Pancreas (tissue), 10 donors: Measurements from ENCODE around the gene MATK. TPM values are rescaled to one million over a fixed set of nuclear protein-coding genes. Genes with fewer than 3 reads are reported as not detected.

Source experiments
- ATAC-seq, 4 donors: fragments of 200-7000 bp; cut with Tn5 transposase; one replicate each; pipeline versions ENCODE4 v1.8.0 to v1.9.1; 2020; ENCODE audit warnings: mild to moderate bottlenecking in 4 of 4, moderate library complexity in 4 of 4
- DNase-seq, 6 donors: peaks; one replicate each; pipeline ENCODE4 v3.0.0-alpha.2; 2020
- FAIRE-seq: peaks from 2 replicates; lab custom pipeline; 2012; peaks lifted over from hg19 to GRCh38; lab: Jason Lieb, UNC
- H3K27ac ChIP-seq, 4 donors: fragments of 200-600 bp; sonication (generic); 1 replicate in 3 of 4; 2 replicates in 1 of 4; pipeline versions ENCODE4 v1.5.0 to v1.8.0; 2020
- H3K27me3 ChIP-seq, 4 donors: fragments of 200-600 bp; one replicate each; pipeline ENCODE4 v1.8.0; 2021
- H3K36me3 ChIP-seq, 3 donors: fragments of 200-600 bp; sonication (generic) in 1 of 3; one replicate each; pipeline versions ENCODE4 v1.5.0 to v1.8.0; 2020 to 2021
- H3K4me1 ChIP-seq, 3 donors: fragments of 200-600 bp; one replicate each; pipeline ENCODE4 v1.8.0; 2021
- H3K4me3 ChIP-seq, 4 donors: fragments of 200-600 bp; sonication (generic) in 2 of 4; one replicate each; pipeline versions ENCODE4 v1.5.0 to v1.8.0; 2020 to 2021
- H3K9me3 ChIP-seq, 4 donors: fragments of 200-600 bp; one replicate each; pipeline ENCODE4 v1.8.0; 2021
- WGBS, 2 donors: extraction: QIAGEN DNeasy Blood & Tissue Kit; methylation state at CpG; one replicate each; pipeline ENCODE4 v1.1.7; 2013; 5-methylcytosine and 5-hydroxymethylcytosine counted together
- intact Hi-C, 3 donors: fragments of 100-400 bp; cut with DNase I; formaldehyde crosslinking; loops; one replicate each; pipeline versions ENCODE4 v1.11.1 to v1.14.2; 2022
- polyA plus RNA-seq, 2 donors: library from polyadenylated mRNA; stranded (reverse); fragments of 200-250 nt; gene quantifications; one replicate each; pipeline ENCODE4 v1.2.3, GENCODE V29; 2013
- total RNA-seq, 6 donors: library from RNA; stranded (reverse); fragmentation: NEBNext Ultra II Directional in 4 of 6; extraction: Animal tissue kit (Norgen Biotek cat#: 25700) in 4 of 6; gene quantifications; one replicate each; pipeline versions ENCODE4 v1.2.1 to v1.2.4, GENCODE V29; 2021 to 2023
- TF ChIP-seq, protein P1 (sequence below), 4 donors: fragments of 200-600 bp; sonication (generic) in 3 of 4; IDR thresholded peaks; one replicate each; pipeline versions ENCODE4 v1.5.0 to v1.8.0; 2021; ENCODE audit warnings: antibody characterized with exemption in 4 of 4
- donor health status: healthy with polysubstance abuse.
- donor health status: DM: no; HTN: no; CAD: no; lungs with moderate emphysema.
- donor health status: DM: no; HTN: no; CAD: no.
- donor health status: control.
- donor health status: control.
- donor health status: Bipolar disorder and iron deficiency.
- donor health status: DM: yes; HTN: yes; CAD: no.
- donor health status: DM: no; HTN: no; CAD: no.
- donor health status: DM: no; HTN: no; CAD: no.
- donor health status: DM: yes; HTN: yes; CAD: no.

MATK gene
- total and polyA plus RNA-seq, 8 donors = 0.69 to 3.9 (median 1.7) TPM; not detected in 2

DNA sequence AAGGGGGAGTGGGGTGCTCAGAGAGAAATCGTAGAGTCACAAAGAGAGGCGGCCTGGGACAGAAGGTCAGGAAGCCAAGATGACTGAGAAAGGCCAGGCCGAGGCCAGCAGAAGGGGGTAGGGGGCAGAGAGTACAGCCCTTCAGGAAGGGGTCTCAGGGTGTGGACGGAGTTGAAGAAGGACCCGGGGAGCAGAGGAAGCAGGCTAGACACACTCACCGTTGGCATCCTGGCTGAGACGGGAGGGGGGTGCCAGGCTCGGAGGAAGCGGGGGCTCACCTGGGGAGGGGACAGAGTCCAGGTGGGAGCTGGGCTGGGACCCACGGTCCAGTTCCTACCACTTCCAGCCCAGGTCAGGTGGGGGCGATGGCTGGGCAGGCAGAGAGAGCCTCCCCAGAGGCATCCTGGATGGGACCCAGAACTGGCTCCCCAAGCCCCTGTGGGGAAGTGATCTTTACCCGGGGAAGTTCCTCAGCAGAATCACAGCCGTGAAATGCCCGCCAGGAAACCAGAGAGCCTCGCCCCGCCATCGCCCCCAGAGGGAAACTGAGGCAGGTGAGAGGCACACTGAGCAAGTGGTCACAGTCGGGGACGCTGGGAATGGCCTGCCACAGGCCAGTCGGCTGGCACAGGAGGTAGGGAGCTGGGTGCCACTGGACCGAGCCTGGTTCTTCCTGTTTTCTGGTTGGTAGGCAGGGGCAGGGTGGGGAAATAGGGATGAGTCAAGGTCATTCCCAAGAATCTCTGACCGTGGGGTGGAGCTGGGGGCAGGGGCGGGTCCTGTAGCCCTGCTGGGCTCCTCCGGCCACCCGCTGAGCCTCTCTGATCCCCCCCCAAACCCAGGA lies 1.4 kb downstream of the MATK start:
- intact Hi-C loops = no loop called here
- Histone ChIP-seq H3K9me3 (peaks cover 0 to 4% (median 0%) of the 10 kb centered on the region in 4 donors), H3K4me1 (no peaks in the 10 kb centered on the region), H3K36me3 (no peaks in the 10 kb centered on the region), H3K4me3 (peak overlapping the region in 1 of 4 donors; percentile 38), H3K27me3 (no peaks in the 10 kb centered on the region), H3K27ac (no peak overlapping the region)
- FAIRE-seq (no peak), ATAC-seq (peak in 2 of 4 donors; percentile 15 to 33), DNase-seq (no peak)
- TF ChIP-seq, protein P1, sequence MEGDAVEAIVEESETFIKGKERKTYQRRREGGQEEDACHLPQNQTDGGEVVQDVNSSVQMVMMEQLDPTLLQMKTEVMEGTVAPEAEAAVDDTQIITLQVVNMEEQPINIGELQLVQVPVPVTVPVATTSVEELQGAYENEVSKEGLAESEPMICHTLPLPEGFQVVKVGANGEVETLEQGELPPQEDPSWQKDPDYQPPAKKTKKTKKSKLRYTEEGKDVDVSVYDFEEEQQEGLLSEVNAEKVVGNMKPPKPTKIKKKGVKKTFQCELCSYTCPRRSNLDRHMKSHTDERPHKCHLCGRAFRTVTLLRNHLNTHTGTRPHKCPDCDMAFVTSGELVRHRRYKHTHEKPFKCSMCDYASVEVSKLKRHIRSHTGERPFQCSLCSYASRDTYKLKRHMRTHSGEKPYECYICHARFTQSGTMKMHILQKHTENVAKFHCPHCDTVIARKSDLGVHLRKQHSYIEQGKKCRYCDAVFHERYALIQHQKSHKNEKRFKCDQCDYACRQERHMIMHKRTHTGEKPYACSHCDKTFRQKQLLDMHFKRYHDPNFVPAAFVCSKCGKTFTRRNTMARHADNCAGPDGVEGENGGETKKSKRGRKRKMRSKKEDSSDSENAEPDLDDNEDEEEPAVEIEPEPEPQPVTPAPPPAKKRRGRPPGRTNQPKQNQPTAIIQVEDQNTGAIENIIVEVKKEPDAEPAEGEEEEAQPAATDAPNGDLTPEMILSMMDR (IDR thresholded peaks at IDR 0.05) = no peak
- 26 to 33% methylated on average over 22 to 25 of the region's 25 CpGs for WGBS, 2 donors

DNA sequence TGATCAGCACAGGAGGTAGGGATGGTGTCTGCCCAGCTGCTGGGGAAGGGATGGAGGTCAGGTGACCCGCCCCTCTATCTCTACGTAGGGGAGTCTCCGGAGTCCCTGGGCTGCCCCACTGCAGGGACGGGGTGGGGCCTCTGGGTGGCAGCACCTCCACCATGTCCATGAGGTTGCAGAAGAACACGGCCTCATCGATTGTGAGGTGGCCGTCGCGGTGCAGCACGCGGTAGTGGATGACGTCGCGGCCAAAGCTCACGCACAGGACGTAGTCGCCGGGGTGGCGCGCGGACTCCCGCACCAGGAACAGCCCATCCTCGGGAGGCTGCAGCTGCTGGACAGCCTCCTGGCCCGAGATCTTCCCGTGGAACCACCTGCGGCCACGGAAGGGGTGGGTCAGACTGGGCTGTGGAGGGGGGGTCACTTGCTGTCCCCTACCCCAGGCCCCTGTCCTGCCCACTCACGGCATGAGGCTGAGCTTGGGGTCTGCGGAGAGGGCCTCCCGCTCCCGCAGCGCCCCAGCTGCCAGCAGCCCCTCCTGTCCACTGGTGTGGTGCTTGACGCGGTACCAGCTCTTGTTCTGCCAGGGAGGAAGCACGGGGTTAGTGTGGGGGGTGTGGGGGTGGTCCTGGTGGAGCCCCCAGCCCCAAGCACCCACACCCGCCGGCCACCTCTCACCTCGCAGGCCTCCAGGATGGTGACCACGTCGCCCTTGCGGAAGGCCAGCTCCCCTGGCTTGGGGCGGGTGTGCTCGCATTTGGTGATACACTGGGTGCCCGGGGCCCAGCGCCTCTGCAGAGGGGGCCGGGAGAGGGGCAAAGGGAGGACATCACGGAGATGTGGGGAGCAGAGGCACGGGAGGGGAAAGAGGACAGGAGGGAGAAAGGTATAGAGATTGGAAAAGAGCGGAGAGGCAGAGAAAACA lies 2.3 kb downstream of the MATK start:
- intact Hi-C loops = no loop called here

DNA sequence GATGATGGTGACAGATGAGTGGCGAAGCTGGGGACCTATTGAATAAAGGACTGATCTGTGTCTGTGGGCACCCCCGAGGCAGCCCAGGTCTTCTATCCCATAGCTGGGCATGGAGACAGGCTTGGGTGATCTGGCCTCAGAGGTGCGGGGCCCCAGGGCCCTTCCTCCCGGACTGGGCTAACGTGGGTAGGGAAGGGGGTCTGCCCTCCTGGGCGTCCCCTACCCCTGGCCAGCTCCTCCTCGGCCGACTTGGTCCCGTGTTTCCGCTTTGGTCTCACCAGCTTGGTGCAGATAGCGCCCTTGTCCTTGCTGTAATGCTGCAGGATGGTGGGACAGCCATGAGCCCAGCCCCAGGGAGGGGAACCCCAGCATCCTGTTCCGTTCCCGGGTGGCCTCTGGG lies 3.3 kb downstream of the MATK start:
- FAIRE-seq (no peak), ATAC-seq (no peak), DNase-seq (no peak)
- WGBS, 2 donors = 87 to 90% methylated on average over 12 to 13 of the region's 13 CpGs
- TF ChIP-seq, protein P1 (IDR thresholded peaks at IDR 0.05) = no peak
- no peak overlapping the region for H3K27ac ChIP-seq
- no peaks in the 10 kb centered on the region for H3K4me1 ChIP-seq
- H3K27me3 ChIP-seq = no peaks in the 10 kb centered on the region
- no peaks in the 10 kb centered on the region for H3K36me3 ChIP-seq
- intact Hi-C loops = no loop called here
- no peak overlapping the region for H3K4me3 ChIP-seq
- peaks cover 0 to 4% (median 0%) of the 10 kb centered on the region in 4 donors for H3K9me3 ChIP-seq

More for the DNA sequence above, 2.3 kb downstream of the MATK start:
- Histone ChIP-seq H3K36me3 (no peaks in the 10 kb centered on the region), H3K4me3 (no peak overlapping the region), H3K27me3 (no peaks in the 10 kb centered on the region), H3K27ac (no peak overlapping the region), H3K4me1 (no peaks in the 10 kb centered on the region), H3K9me3 (peaks cover 0 to 4% (median 0%) of the 10 kb centered on the region in 4 donors)
- ATAC-seq = peak in 1 of 4 donors; percentile 14
- DNase-seq = no peak
- 75 to 79% methylated on average over 48 to 49 of the region's 49 CpGs for WGBS, 2 donors
- no peak for FAIRE-seq
- TF ChIP-seq, protein P1 (IDR thresholded peaks at IDR 0.05) = no peak

DNA sequence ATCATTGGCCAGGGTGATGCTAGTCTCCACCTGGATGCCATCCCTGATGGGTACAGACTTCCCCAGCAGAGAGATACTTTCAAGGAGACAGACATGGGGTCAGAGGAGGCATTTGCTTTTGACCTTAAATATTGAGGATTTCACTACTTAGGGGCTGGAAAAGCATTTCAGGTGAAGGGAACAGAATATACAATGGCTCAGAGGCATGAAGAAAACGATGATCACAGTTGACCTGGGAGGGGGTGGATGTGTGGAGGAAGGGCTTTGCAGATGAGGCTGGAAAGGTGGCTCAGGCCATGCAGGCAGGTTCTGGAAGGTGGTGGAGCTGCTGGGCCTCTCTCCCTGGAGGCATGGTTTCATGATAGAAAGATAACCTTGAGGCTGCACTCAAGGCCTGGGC lies 3.9 kb downstream of the MATK start:
- H3K36me3 ChIP-seq = no peaks in the 10 kb centered on the region
- H3K27ac ChIP-seq = no peak overlapping the region
- no peak for ATAC-seq
- no peak for DNase-seq
- no peak overlapping the region for H3K4me3 ChIP-seq
- no peak for FAIRE-seq
- 93 to 100% methylated on average over 1 of the region's 1 CpG for WGBS, 2 donors
- no peaks in the 10 kb centered on the region for H3K4me1 ChIP-seq
- no peaks in the 10 kb centered on the region for H3K27me3 ChIP-seq
- TF ChIP-seq, protein P1 (IDR thresholded peaks at IDR 0.05) = no peak
- intact Hi-C loops = no loop called here
- H3K9me3 ChIP-seq = peaks cover 0 to 4% (median 0%) of the 10 kb centered on the region in 4 donors
